Endothelial cell of umbilical vein (primary cell): ENCODE data around the gene VPS13A.

Experiments used
- FOS ChIP-seq: IDR thresholded peaks from 2 replicates; pipeline ENCODE4 v1.6.1; 2011; ENCODE audit warnings: mild to moderate bottlenecking, low read length, moderate library complexity, borderline replicate concordance; ENCODE audit not compliant: insufficient read depth
- POLR2A ChIP-seq: IDR thresholded peaks from 2 replicates; pipeline ENCODE4 v1.6.1; 2012; ENCODE audit warnings: low read depth, mild to moderate bottlenecking, control low read depth, low read length
- TF ChIP-seq, protein P1 (sequence below), 2 donors: IDR thresholded peaks; 1 replicate in 1 of 2; 2 replicates in 1 of 2; pipeline ENCODE4 v1.5.1; 2011; ENCODE audit warnings: low read length in 2 of 2, mild to moderate bottlenecking in 2 of 2, moderate library complexity in 2 of 2, control low read depth in 1 of 2, inconsistent platforms in 1 of 2, low read depth in 1 of 2; ENCODE audit not compliant: insufficient read depth in 1 of 2; ENCODE audit errors: extremely low read depth in 1 of 2

- no peak for TF ChIP-seq FOS
- TF ChIP-seq, protein P1, sequence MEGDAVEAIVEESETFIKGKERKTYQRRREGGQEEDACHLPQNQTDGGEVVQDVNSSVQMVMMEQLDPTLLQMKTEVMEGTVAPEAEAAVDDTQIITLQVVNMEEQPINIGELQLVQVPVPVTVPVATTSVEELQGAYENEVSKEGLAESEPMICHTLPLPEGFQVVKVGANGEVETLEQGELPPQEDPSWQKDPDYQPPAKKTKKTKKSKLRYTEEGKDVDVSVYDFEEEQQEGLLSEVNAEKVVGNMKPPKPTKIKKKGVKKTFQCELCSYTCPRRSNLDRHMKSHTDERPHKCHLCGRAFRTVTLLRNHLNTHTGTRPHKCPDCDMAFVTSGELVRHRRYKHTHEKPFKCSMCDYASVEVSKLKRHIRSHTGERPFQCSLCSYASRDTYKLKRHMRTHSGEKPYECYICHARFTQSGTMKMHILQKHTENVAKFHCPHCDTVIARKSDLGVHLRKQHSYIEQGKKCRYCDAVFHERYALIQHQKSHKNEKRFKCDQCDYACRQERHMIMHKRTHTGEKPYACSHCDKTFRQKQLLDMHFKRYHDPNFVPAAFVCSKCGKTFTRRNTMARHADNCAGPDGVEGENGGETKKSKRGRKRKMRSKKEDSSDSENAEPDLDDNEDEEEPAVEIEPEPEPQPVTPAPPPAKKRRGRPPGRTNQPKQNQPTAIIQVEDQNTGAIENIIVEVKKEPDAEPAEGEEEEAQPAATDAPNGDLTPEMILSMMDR (IDR thresholded peaks at IDR 0.05; ENCODE audit: extremely low read depth in 1 of 2, insufficient read depth in 1 of 2, low read depth in 1 of 2, low read length in 2 of 2), result no peak
- no peak for TF ChIP-seq POLR2A
These were observed 192.7 kb downstream of the VPS13A start for GRCh38 chr9:77370064-77370463.
